OCI-M2 (cell line): ENCODE measurements around the gene NAA40.
"Not testable (repeated sequence)": the region's sequence is repeated elsewhere in the genome, so short reads cannot be mapped to it uniquely, and the experiment has no call there.

Experiments used
- DNase-seq: peaks from one replicate; lab custom pipeline; 2025; ENCODE audit not compliant: unreplicated experiment; lab: John Stamatoyannopoulos, UW

Gene NAA40

DNA sequence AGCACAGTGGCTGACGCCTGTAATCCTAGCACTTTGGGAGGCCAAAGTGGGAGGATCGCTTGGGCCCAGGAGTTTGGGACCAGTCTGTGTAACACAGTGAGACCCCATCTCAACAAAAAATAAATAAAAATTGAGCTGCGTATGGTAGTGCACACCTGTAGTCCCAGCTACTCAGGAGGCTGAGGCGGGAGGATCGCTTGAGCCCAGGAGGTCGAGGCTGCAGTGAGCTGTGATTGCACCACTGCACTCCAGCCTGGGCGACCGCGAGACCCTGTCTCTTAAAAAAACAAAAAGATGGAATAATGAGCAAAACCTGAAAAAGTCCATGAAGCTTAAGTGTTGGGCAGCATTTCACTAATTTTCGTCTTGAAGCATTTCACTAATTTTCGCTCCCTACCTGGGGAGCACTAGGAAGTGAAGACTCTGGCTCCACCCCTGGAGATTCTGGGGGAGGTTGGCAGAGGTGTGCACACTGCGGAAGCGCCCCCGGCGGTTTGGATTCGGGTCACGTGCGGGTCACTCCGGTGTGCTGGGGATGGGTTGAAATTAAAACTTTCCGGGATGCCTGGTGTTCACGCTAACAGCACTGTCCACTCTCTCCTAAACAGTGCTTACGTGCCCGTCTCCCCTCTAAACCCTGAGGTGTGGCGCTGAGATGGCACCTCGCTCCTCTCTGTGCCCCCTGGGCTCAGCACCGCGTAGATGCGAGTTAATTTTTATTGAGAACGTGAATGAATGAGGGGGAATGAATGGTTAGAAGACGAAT lies 906 bp upstream of the NAA40 start:
- DNase-seq, result no peak

DNA sequence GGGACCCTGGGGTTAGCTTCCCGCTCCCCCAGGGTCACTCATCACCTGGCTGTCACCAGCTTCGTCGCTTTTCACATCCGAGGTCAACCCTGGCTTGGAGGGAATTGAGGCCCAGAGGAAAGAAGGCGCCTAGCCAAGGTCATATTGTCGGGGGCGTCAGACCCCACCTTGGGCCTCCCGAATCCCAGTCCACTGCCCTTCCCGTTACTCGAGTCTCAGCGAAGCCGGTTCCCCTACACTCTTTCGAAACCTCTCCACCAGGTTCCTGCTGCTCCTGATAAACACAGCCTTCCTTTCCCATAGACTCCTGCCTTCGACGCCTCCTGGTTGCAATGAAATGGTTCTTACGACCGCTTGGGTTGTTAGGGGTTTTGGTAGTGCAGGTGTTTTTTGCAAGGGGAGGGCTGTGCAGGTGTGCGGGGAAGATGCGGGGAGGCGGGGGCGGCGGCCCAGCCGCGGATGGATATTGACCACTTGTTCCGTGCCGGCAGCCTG lies 642 bp downstream of the NAA40 start:
- no peak for DNase-seq

DNA sequence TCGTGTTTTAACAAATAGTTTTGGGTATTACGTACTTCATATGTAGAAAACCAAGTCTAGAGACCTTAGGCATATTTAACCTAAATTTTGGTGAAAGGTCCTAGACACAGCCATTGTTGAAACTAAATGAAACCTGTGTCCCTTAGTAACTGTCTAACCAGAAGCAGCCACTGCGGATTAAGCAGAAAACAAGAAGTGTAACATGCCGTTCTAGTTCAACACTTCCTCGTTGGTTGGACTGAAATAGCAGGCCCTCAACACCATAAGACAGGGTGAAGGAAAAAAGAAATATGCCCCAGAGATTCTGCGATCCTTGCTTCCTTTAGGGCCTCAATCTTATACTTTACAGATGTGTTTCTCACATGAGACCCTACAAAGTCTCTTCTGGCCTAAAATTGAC lies 2.0 kb downstream of the NAA40 start:
- DNase-seq, result no peak

DNA sequence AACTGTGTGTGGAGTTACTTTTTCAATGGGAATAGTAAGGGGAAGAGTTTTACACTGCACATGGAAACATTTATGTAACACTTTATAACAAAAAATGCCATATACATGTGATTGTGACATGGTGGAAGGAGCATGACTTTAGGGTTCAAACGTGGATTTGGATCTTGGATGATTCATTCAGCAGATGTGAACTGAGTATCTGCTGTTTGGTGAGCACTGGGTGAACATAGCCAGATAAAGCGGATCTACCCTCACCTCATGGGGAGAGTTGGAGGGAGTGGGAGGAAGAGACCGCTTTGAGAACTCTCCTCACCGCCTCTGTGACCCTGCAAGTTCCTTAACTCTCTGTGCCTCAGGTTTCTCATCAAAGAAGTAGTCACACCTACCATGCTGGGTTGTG lies 3.1 kb downstream of the NAA40 start:
- DNase-seq, result no peak

DNA sequence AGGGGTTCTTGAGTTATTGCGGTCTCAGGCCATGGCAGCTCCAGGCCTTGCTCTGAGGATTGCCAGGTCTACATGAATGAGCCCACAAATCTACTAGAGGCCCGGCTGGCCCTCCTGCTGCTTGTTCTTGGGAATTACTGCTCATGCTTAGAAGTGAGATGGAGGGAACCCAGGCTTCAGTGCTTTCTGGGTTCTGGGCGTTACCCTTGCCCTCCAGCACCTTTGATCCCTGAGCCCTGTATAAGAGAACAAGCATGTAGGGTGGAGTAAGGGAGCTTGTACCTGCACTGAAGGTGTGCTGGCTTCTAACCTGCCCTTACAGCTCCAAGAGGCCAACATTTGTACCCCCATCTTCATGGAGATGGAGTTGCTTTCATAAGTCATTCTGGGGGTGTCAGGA lies 4.0 kb downstream of the NAA40 start:
- no peak for DNase-seq

DNA sequence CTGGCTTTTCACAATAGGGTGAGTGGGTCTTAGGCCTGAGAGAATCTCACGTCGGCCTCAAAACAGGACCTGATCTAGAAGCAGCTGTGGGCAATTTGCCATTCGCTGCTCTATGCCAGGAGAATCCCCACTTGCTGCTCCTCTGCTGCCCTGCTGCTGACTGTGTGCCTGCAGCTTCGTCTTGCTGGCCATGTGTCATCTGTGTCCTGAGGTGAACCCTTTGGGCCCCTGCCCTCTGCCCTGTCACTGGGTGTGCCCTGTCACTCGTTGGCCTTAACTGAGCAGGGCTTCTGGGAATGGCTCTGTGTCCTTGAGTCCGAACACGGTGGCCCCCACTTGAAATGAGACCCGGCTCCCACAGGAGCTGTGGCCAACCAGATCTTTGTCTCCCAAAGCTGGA lies 6.2 kb downstream of the NAA40 start:
- DNase-seq, result no peak

DNA sequence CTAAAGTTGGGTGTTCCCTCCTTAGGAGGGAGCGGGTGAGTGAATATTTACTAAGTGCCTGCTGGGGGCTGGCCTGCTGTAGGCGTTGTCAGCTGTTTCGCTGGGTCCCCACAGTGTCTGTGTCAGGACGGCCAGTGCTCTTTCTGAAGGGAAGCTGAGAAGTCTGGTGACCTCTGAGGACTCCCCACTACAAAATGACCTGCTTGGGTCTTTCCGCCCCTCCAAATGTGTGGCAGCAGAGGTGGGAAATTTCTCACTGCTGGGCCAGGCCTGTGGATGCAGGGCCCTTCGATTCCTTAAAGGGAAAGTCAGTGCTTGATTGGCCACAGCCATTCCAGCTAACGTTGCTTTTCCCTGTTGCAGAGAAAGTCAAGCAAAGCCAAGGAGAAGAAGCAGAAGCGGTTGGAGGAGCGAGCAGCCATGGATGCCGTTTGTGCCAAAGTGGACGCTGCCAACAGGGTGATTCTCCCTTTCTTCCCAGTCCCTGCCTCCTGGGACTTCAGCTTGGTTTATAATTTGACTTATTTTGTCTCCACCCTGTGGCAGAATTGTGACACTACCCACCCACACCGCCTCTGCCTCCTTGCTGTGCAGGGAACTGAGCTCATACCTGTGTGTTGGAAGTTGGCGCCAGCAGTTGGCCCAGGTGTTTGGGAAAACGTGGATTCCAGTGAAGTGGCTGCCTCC lies 6.8 kb downstream of the NAA40 start:
- DNase-seq, result no peak

DNA sequence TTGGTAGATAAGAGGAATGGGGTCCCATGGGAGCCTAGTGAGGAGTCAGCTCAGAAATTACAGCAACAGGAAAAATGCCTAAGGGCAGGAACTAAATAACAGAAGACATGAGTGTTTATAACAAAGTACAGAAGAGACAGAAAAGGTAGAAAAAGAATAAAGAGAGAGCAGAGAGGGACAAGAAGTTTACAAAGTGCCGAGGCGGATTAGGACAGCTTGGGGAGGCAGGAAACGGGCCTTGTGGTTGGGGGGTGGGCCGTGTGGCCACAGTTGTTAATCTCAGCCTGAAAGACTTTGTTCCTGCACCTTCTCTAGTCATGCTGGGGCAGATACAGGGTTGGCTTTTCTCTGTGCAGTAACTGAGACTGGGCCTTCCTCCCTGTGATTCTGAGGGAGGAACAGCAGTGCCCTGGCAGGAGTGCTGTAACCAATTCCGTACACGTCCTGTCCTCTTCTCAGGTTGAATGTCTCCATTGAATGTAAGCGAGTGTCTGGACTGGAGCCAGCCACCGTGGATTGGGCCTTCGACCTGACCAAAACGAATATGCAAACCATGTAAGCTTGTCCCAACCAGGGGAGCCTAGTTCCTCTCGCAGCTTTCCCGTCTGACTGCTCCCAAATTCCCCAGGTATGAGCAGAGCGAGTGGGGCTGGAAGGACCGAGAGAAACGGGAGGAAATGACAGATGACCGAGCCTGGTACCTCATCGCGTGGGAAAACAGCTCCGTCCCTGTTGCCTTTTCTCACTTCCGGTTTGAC lies 13.2 kb downstream of the NAA40 start:
- DNase-seq, result no peak

DNA sequence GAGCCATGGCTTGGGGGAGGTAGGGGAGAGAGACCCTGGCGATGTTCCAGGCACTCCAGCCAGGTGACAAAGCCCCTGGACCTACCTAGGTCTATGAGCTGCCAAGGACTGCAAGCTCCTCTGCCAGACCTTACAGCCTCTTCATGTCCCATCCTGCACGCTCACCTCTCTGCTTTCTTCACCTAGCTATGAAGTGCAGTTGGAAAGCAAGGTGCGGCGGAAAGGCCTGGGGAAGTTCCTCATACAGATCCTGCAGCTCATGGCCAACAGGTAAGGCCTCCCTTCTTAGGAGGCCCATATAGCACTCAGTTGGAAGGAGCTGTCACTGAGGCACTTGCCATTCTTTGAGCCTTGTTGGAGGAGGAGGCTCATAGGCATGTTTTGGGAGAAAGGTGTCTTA lies 13.8 kb downstream of the NAA40 start:
- DNase-seq, result no peak

DNA sequence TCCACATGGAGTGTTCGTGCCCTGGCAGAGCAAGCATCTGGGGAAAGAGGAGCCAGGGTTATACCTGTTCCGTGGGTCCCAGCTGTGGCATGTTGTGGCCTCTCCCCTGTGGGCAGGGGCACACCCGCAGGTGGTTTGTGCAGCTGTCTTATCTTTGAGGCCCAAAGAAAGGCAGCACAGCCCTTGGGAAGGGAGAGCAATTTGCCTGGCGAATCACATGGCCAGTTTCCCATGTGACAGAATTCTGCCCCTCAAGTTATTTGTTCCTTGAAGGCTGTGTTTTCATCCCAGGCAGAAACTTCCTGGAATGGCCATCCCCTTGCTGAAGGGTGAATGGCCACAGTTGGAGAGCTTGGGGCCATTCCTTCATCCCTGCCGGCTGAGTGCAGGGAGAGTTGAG lies 19.2 kb downstream of the NAA40 start:
- DNase-seq, result no peak

DNA sequence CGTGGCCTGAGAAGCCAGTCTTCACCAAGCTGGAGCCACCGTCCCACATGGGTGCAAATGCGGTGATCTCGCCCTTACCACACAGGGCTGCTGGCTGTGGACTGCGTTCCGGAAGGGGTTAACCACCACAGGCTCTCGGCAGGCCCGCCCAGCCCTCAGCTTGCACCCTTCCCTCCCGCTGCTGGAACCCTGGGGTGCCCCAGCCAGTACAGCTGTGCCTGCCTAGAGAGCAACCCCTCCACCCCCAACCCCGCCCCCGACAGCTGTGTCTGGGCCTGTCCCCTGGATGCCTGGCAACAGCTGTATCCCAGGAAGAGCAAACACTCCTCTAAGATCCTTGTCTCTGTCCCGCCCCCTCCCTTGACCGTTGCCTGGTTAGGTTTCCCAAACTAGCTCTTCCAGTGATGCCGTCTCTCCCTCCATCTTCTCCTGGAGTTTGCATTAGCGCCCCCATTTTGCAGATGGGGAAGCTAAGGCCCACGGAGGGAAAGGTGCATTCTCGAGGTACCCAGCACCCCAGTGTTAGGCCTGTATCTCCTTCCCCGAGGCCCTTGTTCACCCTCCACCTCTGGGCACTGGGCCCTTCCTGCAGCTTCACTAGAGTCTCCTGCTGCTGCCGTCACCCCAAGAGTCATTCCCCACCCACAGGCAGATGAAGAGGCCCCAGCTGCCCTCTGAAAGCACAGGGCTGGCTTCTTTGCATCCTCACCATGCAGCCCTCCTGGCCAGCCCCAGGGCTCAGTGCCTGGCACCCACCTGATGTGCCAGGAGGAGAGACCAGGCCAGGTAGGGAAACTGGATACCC lies 23.0 kb downstream of the NAA40 start:
- no peak for DNase-seq

DNA sequence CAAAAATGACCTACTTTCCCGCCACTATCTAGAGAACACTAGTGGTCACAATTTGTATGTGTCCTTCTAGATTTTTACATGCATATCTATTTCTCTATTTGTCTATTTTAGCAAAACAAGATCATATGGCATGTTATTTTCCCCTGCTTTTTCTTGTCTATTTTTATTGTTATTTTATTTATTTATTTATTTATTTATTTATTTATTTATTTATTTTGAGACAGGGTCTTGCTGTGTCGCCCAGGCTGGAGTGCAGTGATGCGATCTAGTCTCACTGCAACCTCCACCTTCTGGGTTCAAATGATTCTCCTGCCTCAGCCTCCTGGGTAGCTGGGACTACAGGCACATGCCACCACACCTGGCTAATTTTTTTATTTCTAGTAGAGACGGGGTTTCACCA lies 25.1 kb downstream of the NAA40 start:
- DNase-seq, result not testable (repeated sequence)

DNA sequence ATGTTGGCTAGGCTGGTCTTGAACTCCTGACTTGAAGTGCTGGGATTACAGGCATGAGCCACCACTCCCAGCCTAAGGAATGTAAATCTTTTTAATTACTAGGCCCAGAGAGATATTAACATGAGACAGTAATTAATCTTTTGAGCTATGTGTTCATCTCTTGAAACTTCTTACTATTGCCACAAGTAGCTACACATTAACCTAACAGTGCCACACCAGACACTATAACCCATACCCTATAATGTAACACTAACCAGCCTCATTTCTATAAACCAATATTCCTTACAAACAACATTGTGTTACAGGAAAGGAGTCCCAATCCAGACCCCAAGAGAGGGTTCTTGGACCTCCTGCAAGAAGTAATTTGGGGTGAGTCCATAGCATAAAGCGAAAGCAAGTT lies 27.6 kb downstream of the NAA40 start:
- no peak for DNase-seq

DNA sequence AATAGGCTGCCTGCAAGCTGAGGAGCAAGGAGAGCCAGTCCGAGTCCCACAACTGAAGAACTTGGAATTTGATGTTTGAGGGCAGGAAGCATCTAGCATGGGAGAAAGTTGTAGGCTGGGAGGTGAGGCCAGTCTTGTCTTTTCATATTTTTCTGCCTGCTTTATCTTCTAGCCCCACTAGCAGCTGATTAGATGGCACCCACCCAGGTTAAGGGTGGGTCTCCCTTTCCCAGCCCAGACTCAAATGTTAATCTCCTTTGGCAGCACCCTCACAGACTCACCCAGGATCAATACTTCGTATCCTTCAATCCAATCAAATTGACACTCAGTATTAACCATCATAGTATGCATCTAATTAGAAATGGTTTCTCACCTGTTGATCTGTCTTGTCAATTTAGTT lies 30.7 kb downstream of the NAA40 start:
- no peak for DNase-seq

DNA sequence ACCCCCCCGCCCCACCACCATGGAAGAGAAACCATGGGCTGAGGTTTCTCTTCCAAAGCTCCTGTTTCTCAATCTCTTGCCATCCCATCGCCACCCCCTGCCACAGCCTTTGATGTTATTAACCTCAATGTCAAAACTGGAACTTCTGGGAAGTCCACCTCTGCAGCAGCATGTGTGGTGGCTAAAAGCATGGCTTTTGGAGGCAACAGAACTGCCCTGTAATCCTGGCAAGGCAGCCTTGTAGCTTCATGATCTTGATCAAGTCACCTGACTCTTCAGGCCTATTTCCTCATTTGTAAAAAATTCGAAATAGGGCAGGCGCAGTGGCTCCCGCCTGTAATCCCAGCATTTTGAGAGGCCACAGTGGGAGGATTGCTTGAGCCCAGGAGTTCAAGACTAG lies 32.1 kb downstream of the NAA40 start:
- no peak for DNase-seq

DNA sequence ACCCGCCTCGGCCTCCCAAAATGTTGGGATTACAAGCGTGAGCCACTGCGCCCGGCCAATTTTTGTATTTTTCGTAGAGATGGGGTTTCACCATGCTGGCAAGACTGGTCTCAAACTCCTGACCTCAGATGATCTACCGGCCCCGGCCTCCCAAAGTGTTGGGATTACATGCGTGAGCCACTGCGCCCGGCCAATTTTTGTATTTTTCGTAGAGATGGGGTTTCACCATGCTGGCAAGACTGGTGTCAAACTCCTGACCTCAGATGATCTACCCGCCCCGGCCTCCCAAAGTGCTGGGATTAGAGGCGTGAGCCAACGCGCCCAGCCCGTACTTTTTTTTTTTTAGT lies 35.1 kb downstream of the NAA40 start:
- not testable (repeated sequence) for DNase-seq

DNA sequence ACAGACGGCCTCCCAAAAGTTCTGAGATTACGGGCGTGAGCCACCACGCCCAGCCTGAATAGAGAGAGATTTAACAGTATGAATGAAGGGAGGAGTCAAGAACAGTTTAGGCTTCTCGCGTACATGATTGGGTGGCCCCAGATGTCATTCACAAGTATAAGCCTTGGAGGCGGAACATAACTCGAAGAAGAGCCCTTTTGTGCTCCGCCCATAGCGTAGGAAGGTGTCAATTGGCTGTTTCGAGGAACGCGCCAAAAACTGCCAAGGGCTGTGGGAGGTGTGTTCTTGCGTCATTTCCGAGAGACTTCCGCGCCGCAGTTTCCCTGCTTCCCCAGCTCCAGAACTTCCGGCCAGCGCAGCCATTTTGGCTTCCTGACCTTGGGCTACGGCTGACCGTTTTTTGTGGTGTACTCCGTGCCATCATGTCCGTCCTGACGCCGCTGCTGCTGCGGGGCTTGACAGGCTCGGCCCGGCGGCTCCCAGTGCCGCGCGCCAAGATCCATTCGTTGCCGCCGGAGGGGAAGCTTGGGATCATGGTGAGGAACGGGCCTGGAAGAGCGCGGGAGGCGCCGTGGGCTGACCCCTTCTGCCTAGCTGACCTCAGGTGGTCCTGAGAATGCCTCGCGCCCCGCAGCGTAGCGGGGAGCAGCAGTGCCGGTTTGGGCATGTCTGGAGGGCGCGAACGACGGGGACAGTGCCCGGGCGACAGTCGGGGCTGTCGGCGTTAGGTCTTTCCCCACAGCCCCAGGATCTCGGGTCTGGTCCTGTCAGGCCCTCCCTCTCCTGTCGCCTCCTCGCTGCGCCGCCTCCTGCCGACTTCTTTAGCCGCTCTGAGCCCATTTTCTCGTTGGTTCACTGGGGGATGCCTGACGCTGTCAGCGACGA lies 35.7 kb downstream of the NAA40 start, which contains the start of gene COX8A:
Gene COX8A, plus strand, starts transcription at position 362 of the 885 bp plus-strand sequence. Its CDS starts 61 bp downstream, at position 423.
- DNase-seq, result peak; percentile 75

DNA sequence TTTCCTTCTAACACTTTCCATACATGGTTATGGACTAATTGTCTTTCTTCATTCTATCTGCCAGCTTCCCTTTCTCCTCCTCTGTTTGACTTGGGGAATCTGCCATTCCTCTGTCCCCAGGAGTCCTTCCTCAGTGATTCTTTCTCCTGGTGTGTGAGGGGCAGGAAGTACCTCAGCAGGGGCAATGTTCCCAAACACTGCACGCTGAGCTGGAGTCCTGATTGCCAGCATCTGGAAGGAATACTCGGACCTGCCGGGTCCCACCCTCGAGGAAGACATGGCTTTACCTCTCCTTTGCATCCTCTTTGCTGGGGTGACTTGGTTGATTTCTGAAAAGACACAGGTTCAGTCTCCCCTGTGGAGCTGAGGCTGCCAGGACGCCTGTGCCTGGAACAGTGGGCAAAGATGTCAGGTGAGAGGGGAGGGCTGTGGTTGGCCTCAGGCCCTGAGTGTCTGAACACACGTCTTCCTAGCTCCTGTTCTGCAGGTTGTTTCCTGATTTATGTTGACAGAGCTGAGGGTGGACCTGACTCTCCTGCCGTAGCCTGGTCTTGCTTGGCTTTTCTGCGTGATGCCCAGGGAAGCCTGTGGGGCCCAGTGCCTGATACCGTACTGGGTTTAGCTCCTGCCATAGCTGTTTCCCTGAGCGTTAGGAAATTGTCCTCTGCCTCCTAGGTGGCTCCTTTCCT lies 39.9 kb downstream of the NAA40 start:
- DNase-seq, result no peak

DNA sequence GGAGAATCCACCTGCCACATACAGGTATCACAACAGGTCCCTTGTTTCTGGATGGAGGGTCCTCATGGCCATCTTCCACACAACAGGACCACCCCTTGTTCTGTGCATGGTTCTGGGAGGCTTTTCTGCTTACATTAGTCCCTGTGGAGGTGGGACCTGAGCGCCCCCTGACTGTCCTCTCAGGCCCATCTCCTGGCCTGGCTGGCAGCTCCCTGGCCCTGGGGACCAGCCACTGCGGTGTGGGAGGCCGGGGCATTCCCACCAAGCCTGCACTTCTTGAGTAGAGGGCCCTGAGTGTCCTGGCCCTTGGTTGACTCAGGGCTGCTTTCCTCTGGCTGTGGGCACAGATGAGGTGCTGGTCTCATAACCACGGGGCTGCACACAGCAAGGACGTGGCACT lies 40.6 kb downstream of the NAA40 start:
- no peak for DNase-seq

DNA sequence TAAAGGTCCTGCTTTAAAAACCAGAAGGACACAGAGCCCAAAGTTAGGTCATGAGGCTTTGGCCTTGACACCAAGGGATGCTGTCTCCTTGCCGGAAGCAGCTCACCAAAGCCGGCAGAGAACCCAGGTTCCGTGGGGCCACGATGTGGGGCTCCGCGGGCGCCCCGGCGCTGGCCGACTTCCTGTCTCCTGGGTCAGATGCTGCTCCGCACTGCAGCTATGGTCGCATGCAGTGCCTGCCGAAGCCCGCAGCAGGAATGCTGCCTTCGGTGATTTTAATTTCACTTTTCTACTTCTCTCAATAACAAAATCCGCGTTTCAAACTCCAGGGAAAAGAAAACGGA lies 47.0 kb downstream of the NAA40 start:
- DNase-seq, result no peak
